Ascending aorta (tissue), 2 donors: ENCODE results near the gene PNPLA5. TPM values are rescaled to one million over a fixed set of nuclear protein-coding genes. Genes with fewer than 3 reads are reported as not detected.

ENCODE experiments used
- DNase-seq, 2 donors: peaks; one replicate each; pipeline ENCODE4 v3.0.0-alpha.2; 2019; ENCODE audit warnings: low spot score in 2 of 2
- H3K27ac ChIP-seq, 2 donors: fragments of 200-600 bp; sonication (generic); one replicate each; pipeline ENCODE4 v1.5.1; 2016 to 2017; ENCODE audit warnings: mild to moderate bottlenecking in 1 of 2
- H3K27me3 ChIP-seq: fragments of 200-600 bp; sonication (generic); one replicate; pipeline ENCODE4 v1.5.1; 2017
- H3K36me3 ChIP-seq, 2 donors: fragments of 200-600 bp; sonication (generic); one replicate each; pipeline ENCODE4 v1.5.1; 2016
- H3K4me1 ChIP-seq, 2 donors: fragments of 200-600 bp; sonication (generic); one replicate each; pipeline ENCODE4 v1.5.1; 2016 to 2017; ENCODE audit warnings: mild to moderate bottlenecking in 1 of 2
- H3K4me3 ChIP-seq, 2 donors: fragments of 200-600 bp; sonication (generic); one replicate each; pipeline ENCODE4 v1.5.1; 2016 to 2017; ENCODE audit warnings: mild to moderate bottlenecking in 1 of 2
- H3K9me3 ChIP-seq, 2 donors: fragments of 200-600 bp; sonication (generic); one replicate each; pipeline ENCODE4 v1.5.1; 2016
- intact Hi-C: fragments of 100-400 bp; cut with DNase I; formaldehyde crosslinking; loops from one replicate; pipeline ENCODE4 v1.15.1; 2023
- total RNA-seq: library from RNA; depleted of rRNA; stranded (reverse); fragments of >200 nt; gene quantifications from one replicate; pipeline ENCODE4 v1.1.0, GENCODE V29; 2016
- TF ChIP-seq, protein P1 (sequence below), 3 experiments: fragments of 200-600 bp in 2 of 3; fragments of 450-650 bp in 1 of 3; sonication (generic) in 2 of 3; IDR thresholded peaks; one replicate each; pipeline ENCODE4 v1.5.1; 2016 to 2019; ENCODE audit warnings: antibody characterized with exemption in 3 of 3, mild to moderate bottlenecking in 1 of 3, moderate library complexity in 1 of 3

Gene PNPLA5
- total RNA-seq, 1 donor from 2014 or later, result not detected

DNA sequence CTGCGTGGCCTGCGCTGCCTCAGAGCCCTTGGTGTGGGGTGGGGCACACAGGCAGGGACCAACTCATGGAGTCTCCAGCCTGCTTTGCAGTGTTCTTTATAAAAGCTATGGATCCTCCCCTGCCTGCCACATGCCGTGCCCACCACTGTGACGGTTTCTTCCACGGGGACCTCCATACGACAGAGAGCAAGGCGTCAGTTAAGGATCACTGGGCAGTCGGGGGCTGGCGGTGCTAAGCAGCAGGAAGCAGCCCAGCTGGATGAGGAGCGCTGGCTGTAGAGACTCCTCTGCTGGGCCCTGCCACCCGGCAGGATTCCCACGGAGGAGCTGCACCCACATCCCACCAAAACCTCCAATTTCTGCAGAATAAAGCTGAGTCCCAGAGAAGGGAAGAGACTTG lies 56.6 kb downstream of the PNPLA5 start:
- TF ChIP-seq, protein P1, sequence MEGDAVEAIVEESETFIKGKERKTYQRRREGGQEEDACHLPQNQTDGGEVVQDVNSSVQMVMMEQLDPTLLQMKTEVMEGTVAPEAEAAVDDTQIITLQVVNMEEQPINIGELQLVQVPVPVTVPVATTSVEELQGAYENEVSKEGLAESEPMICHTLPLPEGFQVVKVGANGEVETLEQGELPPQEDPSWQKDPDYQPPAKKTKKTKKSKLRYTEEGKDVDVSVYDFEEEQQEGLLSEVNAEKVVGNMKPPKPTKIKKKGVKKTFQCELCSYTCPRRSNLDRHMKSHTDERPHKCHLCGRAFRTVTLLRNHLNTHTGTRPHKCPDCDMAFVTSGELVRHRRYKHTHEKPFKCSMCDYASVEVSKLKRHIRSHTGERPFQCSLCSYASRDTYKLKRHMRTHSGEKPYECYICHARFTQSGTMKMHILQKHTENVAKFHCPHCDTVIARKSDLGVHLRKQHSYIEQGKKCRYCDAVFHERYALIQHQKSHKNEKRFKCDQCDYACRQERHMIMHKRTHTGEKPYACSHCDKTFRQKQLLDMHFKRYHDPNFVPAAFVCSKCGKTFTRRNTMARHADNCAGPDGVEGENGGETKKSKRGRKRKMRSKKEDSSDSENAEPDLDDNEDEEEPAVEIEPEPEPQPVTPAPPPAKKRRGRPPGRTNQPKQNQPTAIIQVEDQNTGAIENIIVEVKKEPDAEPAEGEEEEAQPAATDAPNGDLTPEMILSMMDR (IDR thresholded peaks at IDR 0.05), result no peak
- no peaks in the 10 kb centered on the region for H3K4me1 ChIP-seq
- no peaks in the 10 kb centered on the region for H3K27me3 ChIP-seq
- no peak overlapping the region for H3K4me3 ChIP-seq
- DNase-seq, result no peak
- no peak overlapping the region for H3K27ac ChIP-seq
- intact Hi-C loops, result no loop called here
- no peaks in the 10 kb centered on the region for H3K9me3 ChIP-seq
- no peaks in the 10 kb centered on the region for H3K36me3 ChIP-seq

DNA sequence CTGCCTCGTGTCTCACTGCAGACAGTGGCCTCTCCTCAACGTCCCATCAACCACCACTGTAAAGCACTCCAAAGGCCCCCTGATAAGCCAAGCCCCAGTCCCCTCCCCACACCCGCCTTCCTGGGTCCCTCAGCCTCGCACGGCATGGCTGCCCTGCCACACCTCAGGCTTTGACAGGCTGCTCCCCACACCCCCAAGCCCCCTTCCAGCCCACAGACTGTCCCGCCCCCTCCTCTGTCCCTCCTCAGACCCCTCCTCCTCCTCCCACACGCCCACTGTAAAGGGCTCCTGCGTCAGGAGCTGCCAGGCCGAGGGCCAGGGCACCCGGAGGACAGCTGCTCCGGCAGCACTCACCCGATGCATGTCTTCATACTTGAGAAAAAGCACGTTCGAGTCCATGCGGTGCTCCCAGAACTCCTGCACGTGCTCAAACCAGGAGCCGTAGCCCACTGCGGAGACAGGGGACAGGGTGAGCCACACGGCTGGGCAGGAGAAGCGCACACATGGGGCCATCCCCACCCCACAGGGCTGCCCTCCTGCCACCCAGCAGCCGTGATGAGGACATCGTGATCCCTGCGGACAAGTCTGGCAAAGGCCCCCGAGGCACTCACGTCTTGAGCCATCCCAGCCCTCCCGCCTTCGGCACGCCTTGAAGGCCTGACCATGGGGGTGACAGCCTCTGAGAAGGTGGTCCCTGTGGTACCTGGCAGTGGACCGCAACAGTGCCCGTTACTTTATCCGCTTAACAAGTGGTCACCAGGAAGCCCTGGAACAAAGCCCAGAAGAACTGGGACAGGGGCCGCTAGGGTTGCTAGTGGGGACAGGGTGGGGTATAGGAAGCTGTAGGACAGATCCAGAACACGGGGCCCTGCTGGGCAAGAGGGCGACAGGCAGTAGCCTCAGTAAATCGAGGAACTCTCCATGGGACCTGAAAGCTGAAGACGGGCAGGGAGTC lies 58.2 kb downstream of the PNPLA5 start:
- Histone ChIP-seq H3K27ac (no peak overlapping the region), H3K4me3 (no peak overlapping the region), H3K36me3 (no peaks in the 10 kb centered on the region), H3K4me1 (no peaks in the 10 kb centered on the region), H3K9me3 (no peaks in the 10 kb centered on the region), H3K27me3 (no peaks in the 10 kb centered on the region)
- TF ChIP-seq, protein P1 (IDR thresholded peaks at IDR 0.05), result no peak
- intact Hi-C loops, result no loop called here
- no peak for DNase-seq

DNA sequence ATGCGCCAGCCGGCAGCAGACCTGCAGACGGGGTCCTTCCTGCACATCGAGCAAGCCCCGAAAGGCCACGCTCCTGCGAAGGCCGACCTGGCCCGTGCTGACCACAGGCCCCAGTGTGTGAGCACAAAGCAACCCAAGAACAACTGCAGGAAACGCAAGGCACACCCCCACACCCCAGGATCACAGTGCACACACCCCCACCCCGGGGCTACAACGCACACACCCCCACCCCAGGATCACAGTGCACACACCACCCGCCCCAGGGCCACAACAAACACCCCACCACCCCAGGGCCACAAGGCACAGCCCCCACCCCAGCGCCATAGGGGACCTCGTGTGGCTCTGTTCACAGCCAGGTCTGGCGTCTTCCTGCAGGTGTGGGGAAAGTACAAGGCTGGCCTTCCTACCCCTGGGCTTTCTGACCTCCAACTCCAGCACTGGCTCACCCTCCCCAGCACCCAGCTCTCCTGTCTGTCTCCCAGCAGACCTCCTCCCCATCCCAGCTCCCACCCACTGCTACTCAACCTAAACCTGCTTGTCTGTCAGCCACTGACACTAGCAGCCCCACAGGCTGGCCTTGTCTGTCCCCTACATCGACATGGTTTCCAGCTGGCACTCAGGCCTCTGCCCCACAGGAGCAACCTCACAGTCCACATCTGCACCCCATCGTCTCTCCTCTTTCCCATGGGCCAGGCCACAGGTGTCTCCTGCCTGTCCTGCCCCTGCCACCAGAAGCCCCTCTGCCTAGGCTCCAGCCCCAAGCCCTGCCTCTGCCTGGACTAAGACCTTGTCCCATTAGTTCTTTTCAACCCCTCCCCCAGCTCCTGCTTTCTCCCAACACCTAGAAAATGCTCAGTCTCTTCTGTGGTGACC lies 59.2 kb downstream of the PNPLA5 start:
- intact Hi-C loops, result no loop called here
- no peaks in the 10 kb centered on the region for H3K9me3 ChIP-seq
- no peaks in the 10 kb centered on the region for H3K4me1 ChIP-seq
- no peaks in the 10 kb centered on the region for H3K36me3 ChIP-seq
- no peaks in the 10 kb centered on the region for H3K27me3 ChIP-seq
- no peak for DNase-seq
- H3K27ac ChIP-seq, result no peak overlapping the region
- H3K4me3 ChIP-seq, result no peak overlapping the region
- TF ChIP-seq, protein P1 (IDR thresholded peaks at IDR 0.05), result no peak

DNA sequence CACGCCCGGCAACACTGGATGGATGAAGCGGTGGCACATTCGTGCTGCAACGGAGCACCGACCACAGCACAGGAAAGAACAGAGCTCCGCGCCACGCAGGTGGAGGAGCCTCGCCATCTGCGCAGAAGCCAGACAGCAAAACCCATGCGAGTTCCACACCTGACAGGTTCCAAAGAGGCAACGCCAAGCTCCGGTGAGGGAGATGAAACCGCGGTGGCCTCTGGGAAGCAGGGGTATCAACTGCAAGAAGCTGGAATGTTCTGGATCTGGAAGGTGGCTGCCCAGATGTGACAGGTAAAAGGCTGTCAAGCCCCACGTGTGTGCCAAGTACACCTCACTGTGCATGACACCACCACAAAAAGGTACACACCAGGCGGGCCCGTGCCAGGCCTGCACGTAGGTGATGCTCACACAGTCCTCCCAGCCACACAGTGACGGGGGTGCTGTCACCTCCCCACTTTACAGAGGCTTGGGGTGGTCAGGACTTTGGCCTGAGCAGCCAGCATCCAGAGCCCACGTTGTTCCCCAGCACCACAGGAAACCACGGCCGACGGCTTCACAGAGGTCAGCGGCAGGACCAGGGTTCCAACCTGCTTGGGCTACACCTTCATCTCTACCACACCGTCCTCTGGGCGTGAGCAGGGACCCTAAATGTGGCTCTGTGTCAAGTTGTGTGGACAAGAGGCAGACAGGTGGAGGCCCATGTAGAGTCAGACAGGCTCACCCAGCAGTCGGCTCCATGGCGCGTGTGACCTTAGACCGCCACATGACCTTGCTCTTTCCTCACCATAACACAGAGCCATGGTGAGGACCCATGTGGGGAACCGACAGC lies 60.0 kb downstream of the PNPLA5 start:
- no peaks in the 10 kb centered on the region for H3K27me3 ChIP-seq
- no peak for DNase-seq
- TF ChIP-seq, protein P1 (IDR thresholded peaks at IDR 0.05), result no peak
- H3K4me3 ChIP-seq, result no peak overlapping the region
- no peaks in the 10 kb centered on the region for H3K4me1 ChIP-seq
- no peaks in the 10 kb centered on the region for H3K9me3 ChIP-seq
- intact Hi-C loops, result no loop called here
- no peak overlapping the region for H3K27ac ChIP-seq
- H3K36me3 ChIP-seq, result no peaks in the 10 kb centered on the region

DNA sequence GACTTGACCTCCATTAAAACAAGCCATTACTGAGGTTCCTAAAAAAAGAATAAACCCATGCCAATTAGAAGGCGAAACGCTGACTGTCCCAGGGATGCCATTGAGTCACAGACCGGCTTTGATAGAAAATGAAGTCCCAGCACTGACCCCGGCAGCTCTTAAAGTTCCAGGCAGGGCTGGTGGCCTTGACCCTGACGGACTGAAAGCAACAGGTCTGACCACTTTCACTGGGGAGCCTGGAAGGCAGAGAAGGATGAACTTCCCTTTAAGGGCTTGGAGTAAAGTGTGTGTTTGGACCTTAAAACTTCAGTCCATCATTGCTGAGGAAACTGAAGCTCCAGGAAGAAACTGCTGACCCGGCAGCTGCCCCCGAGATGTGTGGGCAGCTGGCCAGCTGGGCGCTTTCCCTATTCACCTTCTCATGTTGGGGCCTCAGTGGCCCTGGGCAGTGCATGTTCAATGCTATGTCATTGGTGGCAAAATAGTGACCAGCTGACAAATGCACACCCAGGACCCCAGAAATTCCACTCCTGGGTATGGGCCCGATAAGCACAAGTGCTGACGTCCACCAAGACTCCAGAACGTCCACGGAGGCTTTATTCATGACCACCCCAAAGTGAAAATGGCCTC lies 60.8 kb downstream of the PNPLA5 start:
- DNase-seq, result no peak
- Histone ChIP-seq H3K36me3 (no peaks in the 10 kb centered on the region), H3K4me1 (peaks cover 0 to 2% of the 10 kb centered on the region in 2 donors), H3K27ac (no peak overlapping the region), H3K4me3 (no peak overlapping the region), H3K9me3 (no peaks in the 10 kb centered on the region), H3K27me3 (no peaks in the 10 kb centered on the region)
- TF ChIP-seq, protein P1 (IDR thresholded peaks at IDR 0.05), result no peak
- intact Hi-C loops, result no loop called here
